ENCODE data around the gene MAML3.
A peak's percentile ranks its signal among the peaks of the same experiment; 100 is the strongest.

Gene MAML3

DNA sequence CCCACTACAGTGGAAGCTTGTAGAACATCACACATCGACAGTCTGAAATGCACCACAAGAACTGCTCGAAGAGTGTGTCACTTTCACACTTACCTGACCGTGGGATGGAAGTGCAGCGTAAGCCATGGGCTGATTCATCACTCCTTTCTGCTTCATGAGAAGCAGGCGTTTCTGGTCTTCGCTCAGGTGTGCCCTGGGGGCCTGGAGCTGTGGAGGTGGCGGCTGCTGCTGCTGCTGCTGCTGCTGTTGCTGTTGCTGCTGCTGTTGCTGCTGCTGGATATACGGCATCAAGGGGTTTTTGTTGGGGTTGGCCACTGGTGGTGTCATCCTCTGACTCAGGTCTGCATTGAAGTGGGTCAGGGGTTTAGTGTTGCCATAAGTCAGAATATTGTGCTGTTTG, 264.7 kb downstream of the MAML3 start:
- peak; percentile 35 for DNase-seq

DNA sequence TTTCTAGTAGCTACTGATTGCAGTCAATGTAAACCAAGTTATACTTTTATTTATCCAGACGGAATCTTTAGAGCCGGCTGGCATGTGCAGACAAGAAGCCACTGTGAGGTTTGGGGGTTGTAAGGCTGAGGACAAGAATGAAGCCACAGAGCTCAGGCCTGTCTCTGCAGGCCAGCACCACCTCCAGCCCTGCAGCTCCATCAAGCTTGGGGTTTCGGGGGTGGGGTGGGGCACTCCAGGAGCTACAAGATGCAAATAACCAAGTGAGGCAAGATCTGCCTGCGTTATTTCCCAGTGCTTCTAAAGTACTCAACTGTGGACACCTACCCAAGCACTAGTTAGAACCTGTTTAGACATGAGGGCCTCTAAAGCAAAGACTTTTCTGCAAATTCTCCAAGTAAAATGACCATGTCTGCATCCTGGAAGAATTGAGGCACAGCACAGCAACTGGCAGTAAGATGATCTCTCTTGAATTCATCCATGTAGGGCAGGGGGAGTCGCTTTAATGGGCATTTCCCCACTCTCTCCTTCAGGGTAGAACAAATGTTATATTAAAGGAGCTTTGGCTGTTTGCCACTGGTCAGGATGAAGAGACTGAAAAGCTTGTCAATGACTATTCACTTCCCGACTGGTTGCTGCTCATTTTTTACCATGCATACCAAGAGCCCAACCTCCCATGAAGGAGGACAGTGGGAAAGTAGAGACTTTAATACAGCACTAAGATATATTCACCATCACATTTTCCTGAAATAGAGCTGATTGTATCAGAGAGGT, 265.8 kb downstream of the MAML3 start:
- DNase-seq = peak; percentile 69

DNA sequence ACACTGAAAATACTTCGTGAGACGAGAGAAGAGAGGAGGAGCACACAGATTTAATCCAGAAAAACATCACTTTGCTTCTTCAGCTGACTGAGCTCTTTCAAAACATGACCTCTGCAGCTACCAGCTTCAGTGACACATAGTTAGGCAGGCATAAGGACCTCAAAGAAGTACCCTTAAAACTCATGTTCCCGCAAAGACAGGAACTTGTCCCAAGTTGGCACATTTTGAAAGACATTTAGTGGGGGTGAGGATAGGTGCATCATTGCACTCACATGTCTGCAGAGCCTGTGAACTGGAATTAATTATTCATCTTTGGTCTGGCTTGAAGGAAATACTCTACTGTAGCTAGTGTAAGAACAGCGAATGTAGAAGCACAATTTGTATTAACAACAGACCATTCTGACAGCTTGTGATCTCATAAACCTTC, 266.6 kb downstream of the MAML3 start:
- peak; percentile 24 for DNase-seq

DNA sequence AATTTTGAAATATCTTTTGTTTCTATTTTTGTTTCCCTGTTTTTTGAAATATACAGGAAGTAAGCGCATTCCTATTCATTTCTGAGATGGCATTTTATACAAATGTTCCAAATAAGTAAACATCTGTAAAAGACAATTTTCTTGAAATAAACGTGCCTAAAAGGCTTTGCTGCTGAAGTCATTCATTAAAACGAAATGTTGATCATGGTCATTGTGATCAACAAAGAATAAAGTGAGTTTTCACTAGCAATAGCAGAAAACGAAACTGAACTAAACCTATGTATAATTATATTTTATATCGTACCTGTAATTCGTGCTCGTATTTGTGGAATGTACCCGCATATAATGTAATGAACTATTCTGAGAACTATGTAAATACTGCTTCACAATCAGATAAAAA, 267.2 kb downstream of the MAML3 start:
- no peak for DNase-seq

DNA sequence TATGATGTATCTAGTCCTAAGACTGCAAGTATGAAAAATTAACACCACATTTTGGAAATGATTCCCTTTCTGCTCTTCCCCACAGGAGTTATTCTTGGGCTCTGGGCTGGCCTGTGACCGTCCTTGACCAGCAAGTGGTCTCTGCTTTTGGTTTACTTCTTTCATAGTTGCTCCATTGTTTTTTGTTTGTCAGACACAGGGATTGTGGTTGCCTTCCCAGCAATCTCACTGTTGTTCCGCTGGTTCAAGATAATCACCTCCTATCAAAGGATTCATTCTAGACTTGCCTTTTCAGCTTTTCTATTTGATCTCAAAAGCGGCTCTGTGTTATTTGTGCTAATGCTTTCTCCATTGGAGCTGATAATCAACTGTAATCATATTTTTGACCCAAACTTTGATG, 269.5 kb downstream of the MAML3 start:
- DNase-seq = no peak

DNA sequence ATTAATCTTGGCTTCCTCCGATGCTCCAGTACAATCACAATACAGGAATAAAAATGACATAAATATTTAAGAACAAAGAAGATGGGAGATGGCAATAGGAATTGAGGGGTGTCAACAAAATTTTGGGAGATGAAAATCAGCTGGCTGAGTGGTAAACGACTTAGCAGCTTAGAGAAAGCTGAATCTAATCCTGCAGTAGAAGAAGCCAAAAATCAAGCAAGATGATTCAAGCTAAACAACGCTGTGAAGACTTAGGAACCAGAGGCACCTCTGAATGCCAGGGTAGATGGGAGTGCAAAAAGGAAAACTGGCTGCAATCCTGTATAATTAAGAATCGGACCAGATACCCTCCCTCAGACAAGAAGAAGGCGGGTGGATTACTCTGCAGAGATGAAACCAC, 273.1 kb downstream of the MAML3 start:
- DNase-seq = no peak

DNA sequence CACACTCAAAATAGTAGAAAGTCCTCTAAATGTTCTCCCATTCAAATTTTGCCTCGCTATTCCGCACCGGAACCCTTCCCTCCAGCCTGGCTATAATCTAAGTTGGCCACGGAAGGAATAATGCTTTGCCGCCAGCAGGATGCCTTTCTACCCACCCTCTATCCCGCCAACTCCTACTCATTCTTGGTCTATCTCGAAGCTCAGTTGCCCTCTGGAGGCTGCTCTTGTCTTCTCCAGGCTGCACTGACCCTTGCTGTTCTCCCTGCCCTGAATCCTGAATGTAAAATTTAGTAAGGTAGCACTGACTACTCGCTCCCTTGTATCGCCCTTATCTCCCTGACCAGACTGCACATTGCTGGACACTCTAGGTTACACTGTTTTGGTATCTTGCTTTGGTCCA, 275.9 kb downstream of the MAML3 start:
- DNase-seq = no peak

DNA sequence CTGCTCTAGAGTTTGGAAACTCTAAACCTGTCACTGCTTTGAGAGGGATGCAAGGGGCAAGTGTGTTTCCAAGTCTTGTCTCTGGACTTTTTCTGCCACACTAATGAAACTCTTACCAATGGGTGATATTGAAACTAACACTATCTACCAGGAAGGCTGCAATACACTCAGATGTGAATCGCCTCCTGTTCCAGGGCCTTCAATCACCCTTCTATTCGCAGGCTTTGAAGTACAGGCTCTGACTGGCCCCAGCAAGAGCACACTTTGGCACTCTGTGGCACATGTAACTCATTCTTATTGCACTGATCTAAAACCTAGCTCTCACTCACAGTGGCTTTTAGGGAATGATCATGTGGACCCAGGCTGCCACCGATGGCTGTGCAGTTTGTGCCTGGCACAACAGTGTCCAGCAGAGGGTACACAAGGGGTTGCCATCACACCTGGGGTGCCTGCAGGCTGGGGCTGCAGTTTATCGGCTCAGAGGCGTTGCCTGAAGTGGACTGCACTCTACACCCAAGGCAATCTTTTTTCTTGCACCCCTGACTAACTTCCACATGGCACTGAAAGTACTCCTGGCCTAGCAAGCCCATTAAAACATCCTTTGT, 277.5 kb downstream of the MAML3 start:
- DNase-seq = no peak

DNA sequence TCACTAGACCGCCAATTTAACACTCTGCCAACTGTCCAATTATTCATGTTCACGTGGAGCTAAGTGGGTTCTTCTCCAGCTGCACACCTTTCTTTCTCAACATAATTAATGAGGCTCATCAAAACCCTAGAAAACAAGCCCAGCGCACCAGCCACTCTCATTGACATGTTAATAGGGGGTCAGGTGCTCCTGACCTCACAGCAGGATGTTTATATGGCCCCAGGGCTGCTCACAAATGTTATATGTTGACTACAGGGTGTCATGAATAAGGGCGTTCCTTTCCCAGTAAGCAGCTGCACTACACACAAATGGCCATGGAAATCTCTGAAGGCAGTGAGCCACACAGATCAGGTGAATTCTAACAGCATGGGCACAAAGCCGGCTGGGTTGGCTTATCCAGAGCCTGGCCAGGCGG, 278.6 kb downstream of the MAML3 start:
- no peak for DNase-seq

DNA sequence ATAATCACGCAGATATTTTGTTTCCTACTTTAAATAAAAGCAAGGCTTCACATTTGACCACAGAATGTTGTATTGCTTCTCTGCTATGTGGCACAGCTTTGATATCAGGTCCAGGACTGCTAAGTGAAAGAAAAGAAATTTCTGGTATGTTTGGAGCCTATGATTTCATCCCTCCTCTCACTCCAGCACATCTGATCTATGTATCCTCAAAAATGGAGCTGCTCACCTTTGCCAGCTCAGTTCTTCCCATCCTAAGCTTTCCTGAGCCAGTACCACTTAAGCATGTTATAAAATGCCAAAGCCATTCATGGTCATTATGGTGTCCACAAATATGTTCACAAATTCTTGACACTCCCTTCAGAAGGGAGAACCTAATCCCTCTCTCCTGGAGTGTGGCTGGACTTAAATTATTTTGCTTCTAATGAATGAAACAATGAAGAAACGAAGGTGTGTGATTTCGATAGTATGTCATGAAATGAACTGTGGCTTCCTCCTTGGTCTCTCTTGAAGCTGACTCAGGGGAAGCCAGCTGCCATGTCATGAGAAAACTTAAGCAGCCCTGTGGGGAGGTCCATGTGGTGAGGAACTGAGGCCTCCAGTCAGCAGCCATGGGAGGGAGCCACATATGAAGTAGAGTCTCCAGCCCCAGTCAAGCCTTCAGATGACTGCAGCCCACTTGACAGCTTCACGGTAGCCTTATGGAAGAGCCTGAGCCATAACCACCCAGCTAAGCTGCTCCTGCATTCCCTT, 280.7 kb downstream of the MAML3 start:
- no peak for DNase-seq

DNA sequence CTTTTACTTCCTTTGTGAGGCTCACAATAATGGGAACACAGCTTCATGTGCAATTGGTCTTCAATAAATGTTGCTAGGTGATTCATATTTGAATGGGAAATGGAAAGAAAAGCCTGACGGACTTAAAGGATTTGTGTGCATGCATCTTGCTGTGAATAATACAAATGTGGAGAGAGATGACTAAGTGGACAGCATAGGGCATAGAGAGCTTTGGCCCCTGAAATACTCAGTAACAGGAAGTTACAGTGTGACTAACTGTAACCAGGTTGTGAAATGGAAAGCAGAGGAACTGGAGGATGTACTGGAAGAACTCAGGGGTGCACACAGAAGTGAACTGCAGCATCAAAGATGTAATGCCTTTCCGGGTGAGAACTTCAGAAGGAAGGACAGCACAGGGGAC, 281.7 kb downstream of the MAML3 start:
- DNase-seq = peak; percentile 92

DNA sequence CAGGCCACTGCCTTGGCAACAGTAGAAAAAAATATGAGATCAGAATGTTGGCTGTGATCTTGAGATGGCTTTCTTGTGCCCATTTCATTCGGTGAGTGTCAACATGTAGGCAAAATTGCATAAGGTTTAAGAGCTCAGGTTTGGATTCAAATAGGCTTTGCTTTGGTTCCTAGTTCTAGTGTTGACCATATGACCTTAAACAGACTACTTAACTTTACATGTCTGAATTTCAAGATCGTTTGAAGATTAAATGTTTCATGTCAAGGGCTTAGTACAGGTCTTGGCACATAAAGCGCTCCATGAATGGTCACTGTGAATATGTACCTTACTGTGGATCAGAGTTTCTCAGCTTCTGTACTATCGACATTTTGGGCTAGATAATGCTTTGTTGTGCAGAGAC, 284.2 kb downstream of the MAML3 start:
- no peak for DNase-seq

DNA sequence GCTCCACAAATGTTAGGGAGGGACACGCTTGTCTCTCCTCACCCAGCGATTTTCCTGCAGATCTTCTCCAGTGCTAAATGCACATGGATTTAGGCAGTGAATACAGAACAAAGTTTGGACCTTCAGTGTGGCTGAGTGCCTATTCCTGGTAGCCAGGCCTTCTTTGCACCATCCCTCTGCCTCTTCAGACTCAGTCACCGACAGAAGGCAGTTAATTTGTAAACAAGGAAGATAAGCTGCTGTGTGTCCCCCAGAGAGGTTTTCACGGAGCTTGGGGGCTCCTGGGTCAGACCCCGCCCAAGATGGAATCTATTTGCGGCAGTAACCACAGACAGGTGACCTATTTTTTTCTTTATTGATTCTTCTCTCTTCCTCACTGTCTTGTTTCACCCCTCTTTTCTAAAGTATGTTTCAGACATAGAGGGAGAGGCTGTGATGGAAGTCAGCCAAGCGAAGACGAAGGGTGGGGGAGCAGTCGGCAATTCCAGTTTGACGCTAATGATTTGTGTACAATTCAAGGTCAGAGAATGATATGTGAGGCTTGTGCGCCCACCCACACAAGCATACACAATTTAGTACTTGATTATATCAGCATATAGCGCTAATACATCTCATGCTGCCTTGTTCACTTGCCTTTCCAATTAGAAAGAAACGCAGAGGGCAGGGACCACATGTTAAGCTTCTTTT, 287.6 kb downstream of the MAML3 start:
- DNase-seq = no peak

DNA sequence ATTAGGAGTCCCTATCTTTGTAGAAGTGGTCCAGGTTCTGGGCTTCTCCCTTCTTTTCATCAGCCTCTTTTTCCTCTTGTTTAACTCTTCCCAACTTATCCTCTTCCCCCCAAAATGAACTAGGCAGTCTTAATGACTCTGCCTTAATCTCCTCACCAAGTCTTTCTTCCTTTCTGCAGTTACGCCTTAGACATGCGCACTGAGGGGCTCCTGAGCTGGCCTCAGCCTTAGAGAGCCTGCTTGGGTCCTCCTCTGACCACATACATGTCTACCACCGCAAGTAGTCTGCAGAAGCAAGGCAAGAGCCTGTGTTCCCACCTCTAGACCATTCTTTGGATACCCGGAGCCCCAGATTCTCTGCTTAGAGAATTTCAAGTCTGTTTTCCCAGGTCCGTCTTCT, 288.4 kb downstream of the MAML3 start:
- DNase-seq = no peak

DNA sequence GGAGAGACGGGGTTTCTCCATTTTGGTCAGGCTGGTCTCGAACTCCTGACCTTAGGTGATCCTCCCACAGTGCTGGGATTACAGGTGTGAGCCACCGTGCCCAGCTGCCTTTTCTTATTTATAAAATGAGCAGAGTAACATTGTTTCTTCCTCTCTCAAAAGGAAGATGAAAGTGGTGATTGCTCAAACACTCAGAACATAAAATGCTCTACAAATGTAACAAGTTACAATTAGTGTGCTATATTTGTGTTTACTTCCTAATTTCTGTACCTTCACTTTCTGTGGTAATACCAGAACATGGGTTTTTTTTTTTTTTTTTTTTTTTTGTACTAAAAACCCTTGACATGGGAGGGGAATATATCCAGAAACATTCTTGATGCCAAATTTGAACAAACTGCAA, 290.5 kb downstream of the MAML3 start:
- DNase-seq = no peak

DNA sequence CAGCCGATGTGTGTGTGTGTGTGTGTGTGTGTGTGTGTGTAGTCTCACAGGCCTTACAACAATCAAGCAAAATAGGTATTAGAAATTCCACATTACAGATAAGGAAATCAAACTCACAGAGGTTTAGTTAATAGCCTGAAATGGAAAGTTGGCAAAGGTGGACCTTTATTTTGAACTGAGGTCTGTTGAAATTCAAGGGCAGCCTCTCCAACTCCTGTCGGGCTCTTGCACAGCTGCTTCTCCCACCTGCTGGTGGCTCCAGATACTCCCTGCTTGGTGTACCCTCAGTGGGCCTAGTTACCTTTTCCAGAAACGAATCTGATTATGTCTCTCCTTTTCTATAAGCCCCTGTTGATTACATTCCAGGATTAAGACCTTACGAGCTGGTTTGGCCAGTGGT, 292.5 kb downstream of the MAML3 start:
- no peak for DNase-seq

DNA sequence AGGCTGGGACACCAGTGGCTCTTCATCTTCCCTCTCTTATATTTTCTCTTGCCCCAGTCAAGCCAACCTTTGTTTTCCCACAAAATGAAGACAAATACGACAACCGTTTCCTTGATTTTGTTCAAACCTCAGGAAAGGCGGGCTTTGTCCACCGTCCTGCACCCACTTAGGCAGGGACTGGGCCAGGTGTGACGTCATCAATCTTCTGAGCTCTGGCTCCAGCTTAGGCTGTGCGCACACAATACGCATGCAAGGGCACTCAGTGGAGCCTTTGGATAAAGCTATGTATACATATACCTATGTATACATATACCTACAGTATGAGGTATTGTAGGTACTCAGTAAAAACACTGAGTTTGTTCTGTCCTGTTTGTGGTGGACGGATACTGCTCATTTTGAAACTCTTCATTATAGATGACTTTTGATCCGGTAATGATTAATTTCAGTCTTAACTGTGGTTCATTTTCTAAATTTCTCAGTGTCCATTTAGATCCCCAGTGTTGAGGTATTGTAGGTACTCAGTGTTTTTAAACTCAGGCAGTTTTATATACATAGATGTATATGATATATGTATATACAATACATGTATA, 293.5 kb downstream of the MAML3 start:
- DNase-seq = no peak

DNA sequence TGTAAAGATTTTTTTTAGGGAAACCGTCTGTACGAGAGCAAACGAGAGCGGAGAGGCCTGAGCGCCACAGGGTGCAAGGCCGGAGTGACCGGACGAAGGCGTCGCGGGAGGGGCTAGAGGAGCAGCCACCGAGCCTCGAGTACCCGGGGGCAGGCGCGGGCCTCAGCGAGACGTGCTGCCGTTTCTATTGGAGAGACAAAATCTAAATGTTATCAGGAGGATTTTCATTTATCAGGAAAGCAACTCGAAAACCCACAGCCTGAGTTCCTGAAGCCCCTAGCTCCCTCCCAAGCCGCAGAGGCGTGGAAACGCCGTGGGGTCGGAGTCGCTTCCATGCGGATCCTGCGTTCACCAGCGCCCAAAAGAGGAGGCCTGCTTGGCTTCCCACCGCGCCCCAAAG, 294.1 kb downstream of the MAML3 start:
- no peak for DNase-seq

DNA sequence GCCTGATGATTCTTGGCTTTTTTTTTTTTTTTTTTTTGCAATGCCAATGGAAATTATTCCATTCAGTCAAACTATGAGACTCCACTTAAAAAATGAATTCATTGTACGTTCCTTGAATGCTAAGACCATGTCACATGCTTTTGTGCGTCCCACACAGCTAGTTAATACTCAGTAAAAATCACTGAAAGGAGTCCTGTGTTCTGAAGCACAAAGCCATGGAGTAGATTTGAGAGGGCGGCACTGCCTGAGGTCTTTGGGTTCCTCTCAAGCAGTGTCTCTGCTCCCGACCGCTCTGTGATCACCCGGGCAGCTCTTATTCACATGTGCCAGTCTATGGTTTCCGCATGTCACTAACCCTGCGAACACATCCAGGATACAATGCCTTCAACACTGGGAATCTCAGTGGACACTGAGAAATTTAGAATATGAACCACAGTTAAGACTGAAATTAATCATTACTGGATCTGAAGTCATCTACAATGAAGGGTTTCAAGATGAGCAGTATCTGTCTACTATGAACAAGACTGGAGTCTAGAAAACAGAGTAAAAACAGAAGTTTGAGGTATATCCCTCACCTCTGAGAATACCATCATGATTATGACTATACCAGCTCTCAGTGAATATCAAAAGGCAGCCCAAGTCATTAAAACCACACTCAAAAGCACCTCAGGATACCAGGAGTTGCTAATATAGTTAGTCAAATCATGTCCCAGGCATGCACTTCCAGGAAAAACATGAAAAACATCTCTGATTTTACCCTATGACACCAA, 295.4 kb downstream of the MAML3 start:
- peak; percentile 11 for DNase-seq

DNA sequence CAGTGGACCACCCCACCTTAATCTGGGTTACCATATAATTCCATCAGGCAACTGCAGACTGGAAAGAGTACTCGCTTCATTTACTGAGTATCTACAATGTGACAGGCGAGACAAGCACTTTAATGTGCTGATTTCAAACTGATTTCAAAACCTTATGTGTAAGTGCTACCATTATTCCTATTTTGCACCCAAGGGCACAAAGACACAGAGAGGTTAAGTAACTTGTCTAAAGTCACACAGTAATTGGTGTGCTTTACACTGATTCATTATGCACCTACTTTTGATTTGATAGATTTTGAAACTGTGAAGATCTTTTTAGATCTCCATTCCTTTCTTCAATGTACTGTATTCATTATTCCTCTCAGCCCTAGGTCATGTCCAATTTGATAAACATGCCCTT, 296.0 kb downstream of the MAML3 start:
- DNase-seq = no peak

DNA sequence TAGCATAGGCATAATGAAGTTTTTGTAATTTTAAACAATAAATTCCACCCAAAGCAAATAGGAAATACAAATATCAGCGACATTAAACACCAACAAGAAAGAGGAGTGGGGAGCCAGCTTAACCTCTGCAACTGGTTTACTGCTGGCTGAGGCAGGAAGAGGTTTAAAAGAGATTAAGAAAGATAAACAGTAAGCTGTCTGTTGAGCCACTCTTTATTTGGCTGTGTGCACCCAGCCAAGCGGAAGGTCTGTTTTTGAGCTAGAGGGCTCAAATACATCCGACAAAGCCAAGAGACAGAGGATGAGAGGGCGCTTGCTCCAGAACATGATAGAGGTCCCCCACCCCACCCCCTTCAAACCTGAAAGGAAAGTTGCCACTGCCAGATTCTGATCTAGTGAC, 297.0 kb downstream of the MAML3 start:
- DNase-seq = no peak

DNA sequence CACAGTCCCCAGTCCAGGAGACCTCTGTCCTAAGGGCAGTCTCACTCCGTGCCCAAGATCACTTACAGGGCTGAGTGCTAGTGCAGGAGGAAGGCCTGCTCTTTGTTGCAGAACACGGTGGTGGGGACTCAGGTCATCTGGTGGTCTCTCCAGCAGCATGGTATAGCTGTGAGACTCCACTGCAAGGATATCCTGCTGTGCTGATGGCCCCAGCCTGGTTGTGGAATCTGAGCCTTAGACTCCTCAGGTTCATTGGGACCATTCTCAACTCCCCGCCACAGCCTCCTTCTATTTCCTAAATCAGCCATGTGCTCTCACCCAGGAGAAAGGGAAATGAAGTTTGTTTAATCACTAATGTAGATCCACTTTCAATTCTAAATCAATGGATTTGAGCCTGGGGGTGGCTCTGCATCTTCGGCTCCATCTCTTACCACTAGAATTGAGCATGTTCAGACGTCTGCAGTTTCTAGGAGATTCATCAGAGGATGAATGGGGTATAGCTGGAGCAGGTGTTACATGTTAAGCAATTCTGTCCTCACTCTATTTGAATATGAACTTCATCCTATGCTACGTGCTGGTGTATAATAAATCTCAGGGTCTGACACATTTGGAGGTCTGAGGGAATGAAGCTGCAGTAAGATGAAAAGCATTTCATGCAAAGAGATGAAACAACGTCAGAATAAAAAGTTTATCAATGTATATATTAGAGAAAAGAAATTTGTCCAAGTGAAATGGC, 299.1 kb downstream of the MAML3 start:
- no peak for DNase-seq
